Panc1 (cell line): ENCODE measurements around the gene HSD17B3.

Experiments
- POLR2AphosphoS5 ChIP-seq: IDR thresholded peaks from 2 replicates; pipeline ENCODE4 v1.6.1; 2012; ENCODE audit warnings: mild to moderate bottlenecking, low read depth, low read length, moderate library complexity
- SIN3A ChIP-seq: IDR thresholded peaks from 2 replicates; pipeline ENCODE4 v1.6.1; 2012; ENCODE audit warnings: low read depth, mild to moderate bottlenecking, low read length, moderate library complexity, borderline replicate concordance; ENCODE audit not compliant: insufficient read depth
- TCF7L2 ChIP-seq: IDR thresholded peaks from 2 replicates; pipeline ENCODE4 v1.6.1; 2011; ENCODE audit warnings: mild to moderate bottlenecking, low read depth, low read length, inconsistent platforms
- TF ChIP-seq, protein P1 (sequence below), 2 experiments: IDR thresholded peaks; 2 replicates each; pipeline ENCODE4 v1.6.1; 2011 to 2012; ENCODE audit warnings: low read depth in 2 of 2, control low read depth in 1 of 2, low read length in 1 of 2, mild to moderate bottlenecking in 1 of 2, moderate library complexity in 1 of 2; ENCODE audit not compliant: insufficient read depth in 1 of 2
- TF ChIP-seq, protein P2 (sequence below): fragments of 450-650 bp; IDR thresholded peaks from 2 replicates; pipeline ENCODE4 v1.5.1; 2017; ENCODE audit warnings: mild to moderate bottlenecking

DNA sequence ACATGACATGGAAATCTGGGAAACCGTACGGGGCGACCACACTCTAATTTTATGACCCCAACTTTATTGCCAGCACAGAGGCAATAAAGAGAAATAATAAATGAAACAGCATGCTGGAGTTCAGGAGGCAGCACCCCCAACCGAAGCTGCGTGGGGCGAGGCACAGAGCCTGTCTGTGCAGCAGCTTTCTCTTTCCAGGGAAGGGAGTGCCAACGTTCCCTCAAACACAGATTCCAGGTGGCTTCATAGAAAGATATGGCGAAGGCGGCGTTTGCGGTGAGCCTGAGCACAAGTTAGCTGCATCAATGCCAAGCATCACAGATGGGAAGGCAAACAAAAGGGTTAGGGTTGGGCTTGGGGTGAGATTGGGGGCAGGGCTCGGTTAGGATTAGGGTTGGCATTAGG, 114.8 kb downstream of the HSD17B3 start:
- TF ChIP-seq, protein P1, sequence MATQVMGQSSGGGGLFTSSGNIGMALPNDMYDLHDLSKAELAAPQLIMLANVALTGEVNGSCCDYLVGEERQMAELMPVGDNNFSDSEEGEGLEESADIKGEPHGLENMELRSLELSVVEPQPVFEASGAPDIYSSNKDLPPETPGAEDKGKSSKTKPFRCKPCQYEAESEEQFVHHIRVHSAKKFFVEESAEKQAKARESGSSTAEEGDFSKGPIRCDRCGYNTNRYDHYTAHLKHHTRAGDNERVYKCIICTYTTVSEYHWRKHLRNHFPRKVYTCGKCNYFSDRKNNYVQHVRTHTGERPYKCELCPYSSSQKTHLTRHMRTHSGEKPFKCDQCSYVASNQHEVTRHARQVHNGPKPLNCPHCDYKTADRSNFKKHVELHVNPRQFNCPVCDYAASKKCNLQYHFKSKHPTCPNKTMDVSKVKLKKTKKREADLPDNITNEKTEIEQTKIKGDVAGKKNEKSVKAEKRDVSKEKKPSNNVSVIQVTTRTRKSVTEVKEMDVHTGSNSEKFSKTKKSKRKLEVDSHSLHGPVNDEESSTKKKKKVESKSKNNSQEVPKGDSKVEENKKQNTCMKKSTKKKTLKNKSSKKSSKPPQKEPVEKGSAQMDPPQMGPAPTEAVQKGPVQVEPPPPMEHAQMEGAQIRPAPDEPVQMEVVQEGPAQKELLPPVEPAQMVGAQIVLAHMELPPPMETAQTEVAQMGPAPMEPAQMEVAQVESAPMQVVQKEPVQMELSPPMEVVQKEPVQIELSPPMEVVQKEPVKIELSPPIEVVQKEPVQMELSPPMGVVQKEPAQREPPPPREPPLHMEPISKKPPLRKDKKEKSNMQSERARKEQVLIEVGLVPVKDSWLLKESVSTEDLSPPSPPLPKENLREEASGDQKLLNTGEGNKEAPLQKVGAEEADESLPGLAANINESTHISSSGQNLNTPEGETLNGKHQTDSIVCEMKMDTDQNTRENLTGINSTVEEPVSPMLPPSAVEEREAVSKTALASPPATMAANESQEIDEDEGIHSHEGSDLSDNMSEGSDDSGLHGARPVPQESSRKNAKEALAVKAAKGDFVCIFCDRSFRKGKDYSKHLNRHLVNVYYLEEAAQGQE (IDR thresholded peaks at IDR 0.05; ENCODE audit: insufficient read depth in 1 of 2, low read depth in 2 of 2, low read length in 1 of 2) = no peak
- TF ChIP-seq, protein P2, sequence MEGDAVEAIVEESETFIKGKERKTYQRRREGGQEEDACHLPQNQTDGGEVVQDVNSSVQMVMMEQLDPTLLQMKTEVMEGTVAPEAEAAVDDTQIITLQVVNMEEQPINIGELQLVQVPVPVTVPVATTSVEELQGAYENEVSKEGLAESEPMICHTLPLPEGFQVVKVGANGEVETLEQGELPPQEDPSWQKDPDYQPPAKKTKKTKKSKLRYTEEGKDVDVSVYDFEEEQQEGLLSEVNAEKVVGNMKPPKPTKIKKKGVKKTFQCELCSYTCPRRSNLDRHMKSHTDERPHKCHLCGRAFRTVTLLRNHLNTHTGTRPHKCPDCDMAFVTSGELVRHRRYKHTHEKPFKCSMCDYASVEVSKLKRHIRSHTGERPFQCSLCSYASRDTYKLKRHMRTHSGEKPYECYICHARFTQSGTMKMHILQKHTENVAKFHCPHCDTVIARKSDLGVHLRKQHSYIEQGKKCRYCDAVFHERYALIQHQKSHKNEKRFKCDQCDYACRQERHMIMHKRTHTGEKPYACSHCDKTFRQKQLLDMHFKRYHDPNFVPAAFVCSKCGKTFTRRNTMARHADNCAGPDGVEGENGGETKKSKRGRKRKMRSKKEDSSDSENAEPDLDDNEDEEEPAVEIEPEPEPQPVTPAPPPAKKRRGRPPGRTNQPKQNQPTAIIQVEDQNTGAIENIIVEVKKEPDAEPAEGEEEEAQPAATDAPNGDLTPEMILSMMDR = no peak
- TF ChIP-seq POLR2AphosphoS5 (no peak), SIN3A (no peak), TCF7L2 (no peak)
